ENCODE measurements around the gene PHF2.

The PHF2 gene

DNA sequence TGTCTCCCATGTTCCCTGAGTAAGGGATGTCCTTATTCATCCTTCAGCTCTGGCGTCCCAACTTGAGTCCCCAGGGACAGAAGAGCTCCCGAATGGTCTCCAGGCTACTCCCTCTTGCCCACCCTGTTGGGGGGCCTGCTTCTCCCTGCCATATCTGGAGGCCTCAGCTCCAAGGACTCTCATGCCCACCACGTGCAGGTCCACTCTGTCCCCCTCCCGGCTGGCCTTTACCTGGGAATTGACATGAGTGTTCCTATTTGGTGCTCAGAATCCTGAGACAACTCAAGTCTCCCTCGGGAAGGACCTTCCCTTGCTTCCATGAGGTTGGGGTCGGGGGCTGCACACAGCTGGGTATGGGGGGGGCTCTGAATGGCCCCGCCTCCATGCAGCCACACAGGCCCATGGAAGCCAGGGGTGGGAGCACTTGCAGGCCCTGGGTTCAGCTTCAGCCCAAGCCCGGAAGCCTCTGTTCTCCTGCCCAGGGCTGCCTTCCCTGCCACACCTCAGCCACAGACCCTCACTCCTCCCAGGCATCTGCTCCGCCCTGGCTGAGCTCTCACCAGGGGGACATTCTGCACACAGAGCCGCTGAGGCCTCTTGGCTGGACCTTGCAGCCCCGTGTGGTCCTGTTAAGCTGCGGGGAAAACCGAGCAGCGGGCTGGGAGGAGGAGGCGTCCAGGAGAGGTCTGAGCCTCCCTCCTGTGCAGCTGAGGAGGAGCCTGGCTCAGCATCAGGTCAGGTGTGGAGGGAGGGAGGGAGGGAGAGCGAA, 121.9 kb downstream of the PHF2 start:
- TF ChIP-seq POLR2AphosphoS5 (IDR thresholded peaks at IDR 0.05; ENCODE audit: low read depth, low read length) (no peak), TAF1 (IDR thresholded peaks at IDR 0.05; ENCODE audit: borderline replicate concordance, low read depth, low read length) (no peak), POLR2A (IDR thresholded peaks at IDR 0.05; ENCODE audit: low read depth, low read length) (no peak)
- FAIRE-seq (no peak), DNase-seq (ENCODE audit: insufficient read length) (no peak)

DNA sequence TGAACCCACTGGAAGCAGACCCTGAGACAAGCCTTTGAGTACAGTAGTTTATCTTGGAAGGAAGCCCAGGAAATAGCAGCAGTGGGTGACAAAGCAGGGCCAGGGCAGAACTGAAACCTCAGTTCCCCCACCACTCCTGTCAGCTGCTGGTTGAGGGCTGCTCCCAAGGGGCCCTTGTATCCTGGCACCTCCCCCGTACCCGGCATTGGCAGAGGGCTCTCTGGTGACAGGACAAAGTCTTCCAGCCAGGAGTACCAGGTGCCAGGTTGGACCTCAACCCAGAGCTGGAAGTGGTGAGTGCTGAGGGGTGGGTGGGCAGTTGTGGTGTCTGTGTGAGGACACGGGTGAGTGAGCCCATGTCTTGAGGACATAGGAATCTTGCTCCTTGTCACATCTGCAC, 123.3 kb downstream of the PHF2 start:
- no peak for FAIRE-seq
- DNase-seq (ENCODE audit: insufficient read length) = no peak

DNA sequence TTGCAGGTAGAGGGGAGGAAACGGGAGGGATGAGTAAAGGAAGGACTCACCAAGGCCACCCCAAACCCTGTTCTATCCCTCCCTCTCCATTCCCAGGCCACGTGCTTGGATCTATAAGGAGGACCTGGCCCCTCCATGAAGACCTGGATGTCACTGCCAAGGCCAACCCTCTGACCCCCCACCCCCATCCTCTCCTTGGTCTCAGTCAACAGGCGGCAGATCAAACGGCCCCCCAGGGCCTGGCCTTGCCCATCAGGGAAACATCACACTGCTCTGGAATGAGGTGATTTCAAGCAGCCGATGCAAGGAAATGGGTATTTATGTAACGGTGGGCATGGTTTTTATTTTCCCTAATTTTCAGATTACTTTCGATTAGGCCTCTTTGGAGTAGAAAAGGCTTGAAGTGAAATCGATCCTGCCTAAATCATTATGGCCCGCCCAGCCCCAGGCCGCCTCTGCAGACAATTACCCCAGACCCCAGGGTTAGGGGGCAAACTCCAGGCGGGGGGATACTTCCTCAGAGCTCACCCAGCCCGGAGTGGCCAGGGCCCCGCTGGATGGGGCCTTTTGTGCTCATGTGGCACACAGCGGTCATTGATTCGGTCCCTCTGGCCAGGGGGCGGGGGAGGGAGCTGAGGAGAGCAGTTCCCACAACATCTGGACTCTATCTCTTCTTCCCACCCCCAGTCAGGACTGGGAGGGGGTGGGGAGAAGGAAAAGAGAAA, 125.3 kb downstream of the PHF2 start:
- FAIRE-seq = no peak
- DNase-seq (ENCODE audit: insufficient read length) = no peak
- TF ChIP-seq POLR2A (IDR thresholded peaks at IDR 0.05; ENCODE audit: low read depth, low read length) = no peak

More for the DNA sequence above, 123.3 kb downstream of the PHF2 start:
- TF ChIP-seq POLR2A (IDR thresholded peaks at IDR 0.05; ENCODE audit: low read depth, low read length) (no peak), POLR2AphosphoS5 (IDR thresholded peaks at IDR 0.05; ENCODE audit: low read depth, low read length) (no peak), TAF1 (IDR thresholded peaks at IDR 0.05; ENCODE audit: borderline replicate concordance, low read depth, low read length) (no peak)

DNA sequence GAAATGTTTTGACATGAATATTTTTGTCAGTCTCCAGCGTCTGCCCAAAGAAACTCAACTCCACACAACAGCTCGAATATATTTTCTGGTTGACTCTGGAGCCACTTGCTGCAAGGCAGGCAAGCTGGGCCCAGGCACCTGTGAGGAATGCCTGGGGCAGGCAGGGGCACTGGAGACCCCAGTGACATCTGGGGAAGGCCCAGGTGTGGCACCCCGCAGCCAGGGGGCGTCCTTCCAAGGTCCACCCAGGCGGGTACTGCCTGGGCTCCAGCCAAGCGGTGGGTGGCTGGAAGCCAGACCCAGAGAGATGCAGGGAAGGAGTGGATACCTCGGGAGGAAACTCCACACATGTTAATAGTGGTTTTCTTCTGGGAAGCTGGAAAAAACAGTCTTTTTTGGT, 125.9 kb downstream of the PHF2 start:
- TF ChIP-seq POLR2A (IDR thresholded peaks at IDR 0.05; ENCODE audit: low read depth, low read length) (no peak), POLR2AphosphoS5 (IDR thresholded peaks at IDR 0.05; ENCODE audit: low read depth, low read length) (no peak), TAF1 (IDR thresholded peaks at IDR 0.05; ENCODE audit: borderline replicate concordance, low read depth, low read length) (no peak)
- no peak for DNase-seq (ENCODE audit: insufficient read length)
- no peak for FAIRE-seq

DNA sequence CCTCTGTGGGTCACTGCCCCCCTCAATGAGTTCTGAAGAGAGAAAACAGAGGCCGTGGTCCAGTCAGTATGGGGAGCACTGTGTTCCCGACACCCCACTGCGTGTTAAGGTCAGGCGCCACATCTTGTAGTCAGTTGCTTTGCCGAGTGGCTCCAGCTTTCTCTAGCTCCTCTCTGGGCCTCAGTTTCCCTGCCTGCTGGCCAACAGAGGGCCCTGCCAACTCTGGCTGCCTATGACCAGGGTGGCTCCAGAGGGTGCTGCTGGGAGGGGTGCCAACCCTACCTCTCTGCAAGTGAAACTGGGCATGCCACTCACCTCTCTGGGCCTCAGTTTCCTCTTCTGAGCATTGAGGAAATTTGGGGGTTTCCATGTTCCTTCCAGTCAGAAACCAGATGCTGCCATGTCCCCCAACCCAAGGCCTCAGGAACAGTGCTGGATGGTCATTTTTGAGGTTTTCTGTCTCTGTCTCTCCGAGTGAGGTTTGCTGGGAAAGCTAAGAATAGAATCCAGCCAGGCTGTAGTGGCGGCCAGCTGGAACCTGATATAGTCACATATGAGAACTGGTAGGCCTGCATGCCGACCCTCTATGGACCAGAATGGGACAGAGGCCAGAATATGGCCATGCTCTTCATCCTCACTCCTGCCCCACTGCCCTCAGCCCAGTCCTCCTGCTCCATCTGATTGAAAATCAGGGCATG, 132.1 kb downstream of the PHF2 start:
- DNase-seq (ENCODE audit: insufficient read length) = no peak
- no peak for FAIRE-seq
- TF ChIP-seq POLR2A (IDR thresholded peaks at IDR 0.05; ENCODE audit: low read depth, low read length) = no peak
- TF ChIP-seq TAF1 (IDR thresholded peaks at IDR 0.05; ENCODE audit: borderline replicate concordance, low read depth, low read length) = no peak
- no peak for TF ChIP-seq POLR2AphosphoS5 (IDR thresholded peaks at IDR 0.05; ENCODE audit: low read depth, low read length)

DNA sequence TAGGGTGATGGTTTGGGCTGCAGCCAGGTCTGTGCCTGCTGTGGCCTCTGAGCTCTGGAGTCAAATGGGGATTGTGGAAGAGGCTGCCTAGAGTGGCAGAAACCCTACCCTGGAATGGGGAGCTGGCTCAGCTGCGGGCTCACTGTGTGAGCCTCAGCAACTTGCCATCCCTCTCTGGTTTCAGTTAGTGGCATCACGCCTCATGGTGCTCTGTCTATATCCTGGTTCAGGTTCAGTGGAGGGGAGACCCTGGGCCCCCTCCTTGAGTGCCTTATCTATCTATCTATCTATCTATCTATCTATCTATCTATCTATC, 132.6 kb downstream of the PHF2 start:
- TF ChIP-seq POLR2A (IDR thresholded peaks at IDR 0.05; ENCODE audit: low read depth, low read length) = no peak
- no peak for TF ChIP-seq TAF1 (IDR thresholded peaks at IDR 0.05; ENCODE audit: borderline replicate concordance, low read depth, low read length)
- TF ChIP-seq POLR2AphosphoS5 (IDR thresholded peaks at IDR 0.05; ENCODE audit: low read depth, low read length) = no peak
- FAIRE-seq = no peak

DNA sequence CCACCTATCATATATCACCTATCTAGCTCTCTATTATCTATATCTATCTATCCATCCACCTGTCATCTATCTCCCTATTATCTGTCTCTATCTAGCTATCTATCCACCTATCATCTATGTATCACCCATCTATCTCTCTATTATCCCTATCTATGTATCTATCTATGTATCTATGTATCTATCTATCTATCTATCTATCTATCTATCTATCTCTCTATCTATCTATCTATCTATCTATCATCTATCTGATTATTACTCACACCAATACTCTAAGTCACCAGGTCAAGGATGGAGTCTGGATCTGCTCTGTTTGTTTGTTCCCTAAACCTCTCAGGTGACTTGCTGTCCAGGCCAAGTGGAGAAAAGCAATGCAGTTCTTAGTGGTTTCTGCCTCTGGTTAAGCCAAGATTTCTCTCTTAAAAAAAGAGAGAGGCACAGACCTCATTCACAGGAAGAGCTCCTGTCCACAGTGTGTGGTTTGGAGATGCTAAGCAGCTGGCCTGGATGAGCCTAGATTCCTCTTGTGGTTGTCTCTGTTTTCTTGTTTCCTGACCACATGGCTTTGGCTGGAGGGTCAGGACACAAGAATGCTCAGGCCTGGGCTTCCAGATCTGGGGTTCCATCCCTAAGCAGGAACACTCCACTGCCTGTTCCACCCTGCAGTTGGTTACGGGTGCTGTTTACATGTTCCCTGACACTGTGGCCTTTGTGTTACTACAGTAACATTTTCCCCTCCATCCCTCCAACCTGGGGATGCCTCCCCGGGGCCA, 133.4 kb downstream of the PHF2 start:
- TF ChIP-seq TAF1 (IDR thresholded peaks at IDR 0.05; ENCODE audit: borderline replicate concordance, low read depth, low read length) (no peak), POLR2AphosphoS5 (IDR thresholded peaks at IDR 0.05; ENCODE audit: low read depth, low read length) (no peak), POLR2A (IDR thresholded peaks at IDR 0.05; ENCODE audit: low read depth, low read length) (no peak)
- DNase-seq (ENCODE audit: insufficient read length) (no peak), FAIRE-seq (no peak)

More for the DNA sequence above, 132.6 kb downstream of the PHF2 start:
- no peak for DNase-seq (ENCODE audit: insufficient read length)

DNA sequence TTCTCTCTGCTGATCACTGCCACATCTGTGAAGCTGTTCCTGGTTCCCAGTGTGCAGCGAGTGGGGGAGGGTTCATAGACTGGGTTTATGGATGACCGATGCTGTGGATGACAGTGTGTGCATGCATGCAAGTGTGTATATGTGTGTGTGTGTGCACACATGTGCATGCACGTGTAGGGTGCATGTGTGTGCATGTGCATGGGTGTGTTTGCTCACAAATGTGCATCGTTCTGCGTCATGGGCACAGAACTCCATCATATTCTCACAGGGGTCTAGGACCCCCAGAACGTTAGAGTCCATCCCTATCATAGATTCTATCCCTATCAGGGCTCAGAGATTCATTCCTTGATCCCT, 134.0 kb downstream of the PHF2 start:
- no peak for FAIRE-seq
- DNase-seq (ENCODE audit: insufficient read length) = no peak
- no peak for TF ChIP-seq TAF1 (IDR thresholded peaks at IDR 0.05; ENCODE audit: borderline replicate concordance, low read depth, low read length)
- no peak for TF ChIP-seq POLR2AphosphoS5 (IDR thresholded peaks at IDR 0.05; ENCODE audit: low read depth, low read length)

DNA sequence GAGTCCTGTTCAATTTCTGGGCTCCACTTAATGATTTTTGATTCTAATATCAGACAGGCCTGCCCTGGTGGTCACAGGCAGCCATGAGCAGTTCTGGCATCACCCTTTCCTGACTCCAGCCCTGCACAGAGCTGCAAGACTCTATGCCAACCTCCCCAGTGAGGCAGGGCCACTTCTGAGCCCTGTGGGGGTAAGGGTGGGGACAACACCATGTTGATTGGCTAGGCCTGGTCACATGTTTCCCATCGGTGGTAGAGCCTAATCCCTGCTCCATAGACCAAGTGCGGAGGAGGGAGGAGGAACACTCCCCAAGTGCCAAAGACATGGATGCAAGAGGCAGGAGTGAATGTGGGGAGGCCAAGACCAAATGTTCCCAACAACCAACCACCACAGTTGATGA, 134.6 kb downstream of the PHF2 start:
- FAIRE-seq = no peak
- DNase-seq (ENCODE audit: insufficient read length) = no peak
- TF ChIP-seq TAF1 (IDR thresholded peaks at IDR 0.05; ENCODE audit: borderline replicate concordance, low read depth, low read length) = no peak
- TF ChIP-seq POLR2AphosphoS5 (IDR thresholded peaks at IDR 0.05; ENCODE audit: low read depth, low read length) = no peak

DNA sequence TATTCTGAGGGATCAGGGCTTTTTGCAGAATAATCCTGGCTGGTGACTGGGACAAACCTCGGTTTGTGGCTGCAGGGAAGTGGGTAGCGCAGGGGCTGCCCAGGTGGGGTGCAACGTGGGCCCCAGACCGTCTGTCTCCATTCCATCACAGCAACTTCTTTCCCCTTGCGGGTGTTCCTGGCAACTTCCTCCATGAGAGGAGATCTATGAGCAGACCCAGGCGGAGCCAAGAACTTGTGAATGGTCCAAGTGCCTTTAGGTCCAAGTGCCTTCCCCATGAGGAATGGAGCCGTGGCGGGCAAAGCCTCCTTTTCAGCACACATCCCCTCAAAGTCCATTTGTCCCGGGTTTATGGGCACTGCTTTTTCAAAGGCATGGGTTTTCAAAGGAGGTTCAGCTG, 136.5 kb downstream of the PHF2 start:
- DNase-seq (ENCODE audit: insufficient read length) (no peak), FAIRE-seq (no peak)
- TF ChIP-seq POLR2A (IDR thresholded peaks at IDR 0.05; ENCODE audit: low read depth, low read length) = no peak
- TF ChIP-seq POLR2AphosphoS5 (IDR thresholded peaks at IDR 0.05; ENCODE audit: low read depth, low read length) = no peak
- TF ChIP-seq TAF1 (IDR thresholded peaks at IDR 0.05; ENCODE audit: borderline replicate concordance, low read depth, low read length) = no peak

DNA sequence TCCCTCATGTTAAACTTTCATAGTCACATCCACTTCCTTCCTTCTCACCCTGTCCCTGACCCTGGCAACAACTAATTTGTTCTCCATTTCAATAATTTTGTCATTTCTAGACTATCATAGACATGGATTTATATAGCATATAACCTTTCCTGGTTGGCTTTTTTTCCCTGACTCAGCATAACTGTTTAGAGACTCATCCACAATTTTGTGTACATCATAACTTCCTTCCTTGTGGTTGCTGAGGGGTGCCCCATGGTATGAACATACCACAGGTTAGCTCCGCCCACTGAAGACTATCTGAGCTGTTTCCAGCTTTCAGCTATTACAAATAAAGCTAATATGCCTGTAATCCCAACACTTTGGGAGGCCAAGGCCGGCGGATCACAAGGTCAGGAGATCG, 137.3 kb downstream of the PHF2 start:
- DNase-seq (ENCODE audit: insufficient read length) = no peak
- no peak for FAIRE-seq
- TF ChIP-seq POLR2A (IDR thresholded peaks at IDR 0.05; ENCODE audit: low read depth, low read length) (no peak), TAF1 (IDR thresholded peaks at IDR 0.05; ENCODE audit: borderline replicate concordance, low read depth, low read length) (no peak), POLR2AphosphoS5 (IDR thresholded peaks at IDR 0.05; ENCODE audit: low read depth, low read length) (no peak)

Measured in GM12892 (cell line).